GM19328 (cell line): ENCODE results near the gene DYDC1.
"Not testable (repeated sequence)": the region's sequence is repeated elsewhere in the genome, so short reads cannot be mapped to it uniquely, and the experiment has no call there.

ENCODE experiments used
- ATAC-seq: cut with Tn5 transposase; IDR thresholded peaks from one replicate; pipeline ENCODE4 v1.9.1; 2021; ENCODE audit warnings: mild to moderate bottlenecking, moderate library complexity; ENCODE audit not compliant: unreplicated experiment

The DYDC1 gene

GRCh38 chr10:80356563-80356988, at the start of gene DYDC1, which contains the start of gene DYDC2:
Gene DYDC1, minus strand, starts transcription at chr10:80356755. Its CDS starts 4,154 bp downstream, at chr10:80352601.
Gene DYDC2, plus strand, starts transcription at chr10:80356781. Its CDS starts 5,663 bp downstream, at chr10:80362444.
- peak; percentile 62 for ATAC-seq

- ATAC-seq, result no peak
Observed at GRCh38 chr10:80406204-80406603, 49.6 kb upstream of the DYDC1 start.

GRCh38 chr10:80405626-80406025, 49.1 kb upstream of the DYDC1 start:
- no peak for ATAC-seq

GRCh38 chr10:80405035-80405434, 48.5 kb upstream of the DYDC1 start:
- no peak for ATAC-seq

GRCh38 chr10:80400136-80400804, 43.7 kb upstream of the DYDC1 start:
- ATAC-seq, result no peak

GRCh38 chr10:80397014-80397413, 40.5 kb upstream of the DYDC1 start:
- ATAC-seq, result no peak

- no peak for ATAC-seq
Observed at GRCh38 chr10:80394358-80394916, 37.9 kb upstream of the DYDC1 start.

GRCh38 chr10:80392250-80392649, 35.7 kb upstream of the DYDC1 start:
- no peak for ATAC-seq

- no peak for ATAC-seq
Observed at GRCh38 chr10:80390740-80391139, 34.2 kb upstream of the DYDC1 start.

- ATAC-seq, result no peak
Observed at GRCh38 chr10:80382989-80383388, 26.4 kb upstream of the DYDC1 start.

- no peak for ATAC-seq
Observed at GRCh38 chr10:80380185-80380584, 23.6 kb upstream of the DYDC1 start.

- ATAC-seq, result no peak
Observed at GRCh38 chr10:80379701-80380100, 23.1 kb upstream of the DYDC1 start.

- ATAC-seq, result no peak
Observed at GRCh38 chr10:80373502-80373901, 16.9 kb upstream of the DYDC1 start.

GRCh38 chr10:80372675-80373074, 16.1 kb upstream of the DYDC1 start:
- no peak for ATAC-seq

GRCh38 chr10:80371467-80371866, 14.9 kb upstream of the DYDC1 start:
- no peak for ATAC-seq

- ATAC-seq, result no peak
Observed at GRCh38 chr10:80365510-80365909, 9.0 kb upstream of the DYDC1 start.

- no peak for ATAC-seq
Observed at GRCh38 chr10:80359644-80360043, 3.1 kb upstream of the DYDC1 start.

GRCh38 chr10:80358925-80359324, 2.4 kb upstream of the DYDC1 start:
- ATAC-seq, result not testable (repeated sequence)

- no peak for ATAC-seq
Observed at GRCh38 chr10:80357851-80358125, 1.2 kb upstream of the DYDC1 start.

- no peak for ATAC-seq
Observed at GRCh38 chr10:80356989-80357850, 665 bp upstream of the DYDC1 start.

- ATAC-seq, result no peak
Observed at GRCh38 chr10:80351220-80351619, 5.3 kb downstream of the DYDC1 start.

GRCh38 chr10:80350251-80350650, 6.3 kb downstream of the DYDC1 start:
- ATAC-seq, result no peak
